Erythroblast (primary cell): ENCODE measurements around the gene CDC20.

Experiments
- GATA1 ChIP-seq: IDR thresholded peaks from 2 replicates; pipeline ENCODE4 v1.6.1; 2011; ENCODE audit warnings: low read depth, mild to moderate bottlenecking, control low read depth, low read length, moderate library complexity
- POLR2A ChIP-seq: IDR thresholded peaks from 2 replicates; pipeline ENCODE4 v1.6.1; 2011; ENCODE audit warnings: mild to moderate bottlenecking, low read length

- TF ChIP-seq POLR2A (no peak), GATA1 (no peak)
Measured at GRCh38 chr1:43329995-43330751, 28.6 kb upstream of the CDC20 start.
